Tibial artery (tissue), 4 donors: Measurements from ENCODE around the gene KEL.

Source experiments
- DNase-seq, 2 donors: peaks; one replicate each; pipeline ENCODE4 v3.0.0-alpha.2; 2019
- H3K27ac ChIP-seq, 2 donors: fragments of 200-600 bp; sonication (generic) in 1 of 2; 1 replicate in 1 of 2; 2 replicates in 1 of 2; pipeline ENCODE4 v1.5.1; 2018 to 2019; ENCODE audit warnings: mild to moderate bottlenecking in 1 of 2
- H3K27me3 ChIP-seq, 2 donors: fragments of 200-600 bp; sonication (generic) in 1 of 2; one replicate each; pipeline versions ENCODE4 v1.5.1 to v1.6.0; 2016 to 2019
- H3K36me3 ChIP-seq, 3 donors: fragments of 200-600 bp; sonication (generic) in 2 of 3; one replicate each; pipeline ENCODE4 v1.5.1; 2016 to 2019; ENCODE audit warnings: mild to moderate bottlenecking in 2 of 3
- H3K4me1 ChIP-seq, 4 donors: fragments of 200-600 bp; sonication (generic) in 2 of 4; 1 replicate in 3 of 4; 2 replicates in 1 of 4; pipeline ENCODE4 v1.5.1; 2016 to 2019
- H3K4me3 ChIP-seq, 2 donors: fragments of 200-600 bp; sonication (generic) in 1 of 2; 1 replicate in 1 of 2; 2 replicates in 1 of 2; pipeline ENCODE4 v1.5.1; 2018 to 2019; ENCODE audit warnings: mild to moderate bottlenecking in 2 of 2
- H3K9me3 ChIP-seq, 3 donors: fragments of 200-600 bp; sonication (generic) in 1 of 3; one replicate each; pipeline ENCODE4 v1.5.1; 2016 to 2019
- CTCF ChIP-seq, 2 experiments: fragments of 200-600 bp in 1 of 2; fragments of 450-650 bp in 1 of 2; IDR thresholded peaks; one replicate each; pipeline ENCODE4 v1.5.1; 2017 to 2019; ENCODE audit warnings: antibody characterized with exemption in 2 of 2, mild to moderate bottlenecking in 1 of 2, moderate library complexity in 1 of 2
- intact Hi-C: fragments of 100-400 bp; cut with DNase I; formaldehyde crosslinking; loops from one replicate; pipeline ENCODE4 v1.15.0; 2023; ENCODE audit warnings: low total_unique reads

The KEL gene

DNA sequence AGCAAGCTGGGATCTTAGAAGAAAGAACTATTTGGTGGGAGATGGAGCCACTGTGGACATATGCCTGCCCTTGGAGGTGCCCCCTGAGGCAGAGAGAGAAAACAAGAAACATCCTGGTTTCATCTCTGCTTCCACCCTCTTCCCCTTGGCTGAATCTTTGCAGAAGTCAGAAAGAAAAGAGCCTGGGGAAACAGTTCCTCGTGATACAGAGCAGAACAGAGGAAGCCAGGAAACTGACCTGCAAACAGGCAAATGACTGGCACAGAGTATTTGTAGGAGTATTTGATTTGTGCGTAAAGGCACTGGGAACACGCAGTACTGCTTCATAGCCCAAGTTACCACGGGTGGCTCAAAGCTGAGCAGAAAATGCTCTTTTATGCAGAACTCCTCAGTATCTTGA, 7.0 kb upstream of the KEL start:
- no peak overlapping the region for H3K4me3 ChIP-seq
- H3K27me3 ChIP-seq, result no peaks in the 10 kb centered on the region
- H3K27ac ChIP-seq, result no peak overlapping the region
- intact Hi-C loops, result no loop called here
- no peaks in the 10 kb centered on the region for H3K36me3 ChIP-seq
- DNase-seq, result no peak
- no peaks in the 10 kb centered on the region for H3K9me3 ChIP-seq
- no peaks in the 10 kb centered on the region for H3K4me1 ChIP-seq
- TF ChIP-seq CTCF (IDR thresholded peaks at IDR 0.05), result no peak

- TF ChIP-seq CTCF (IDR thresholded peaks at IDR 0.05), result no peak
- H3K27ac ChIP-seq, result no peak overlapping the region
Observed at GRCh38 chr7:142968229-142968628, 6.1 kb upstream of the KEL start.

DNA sequence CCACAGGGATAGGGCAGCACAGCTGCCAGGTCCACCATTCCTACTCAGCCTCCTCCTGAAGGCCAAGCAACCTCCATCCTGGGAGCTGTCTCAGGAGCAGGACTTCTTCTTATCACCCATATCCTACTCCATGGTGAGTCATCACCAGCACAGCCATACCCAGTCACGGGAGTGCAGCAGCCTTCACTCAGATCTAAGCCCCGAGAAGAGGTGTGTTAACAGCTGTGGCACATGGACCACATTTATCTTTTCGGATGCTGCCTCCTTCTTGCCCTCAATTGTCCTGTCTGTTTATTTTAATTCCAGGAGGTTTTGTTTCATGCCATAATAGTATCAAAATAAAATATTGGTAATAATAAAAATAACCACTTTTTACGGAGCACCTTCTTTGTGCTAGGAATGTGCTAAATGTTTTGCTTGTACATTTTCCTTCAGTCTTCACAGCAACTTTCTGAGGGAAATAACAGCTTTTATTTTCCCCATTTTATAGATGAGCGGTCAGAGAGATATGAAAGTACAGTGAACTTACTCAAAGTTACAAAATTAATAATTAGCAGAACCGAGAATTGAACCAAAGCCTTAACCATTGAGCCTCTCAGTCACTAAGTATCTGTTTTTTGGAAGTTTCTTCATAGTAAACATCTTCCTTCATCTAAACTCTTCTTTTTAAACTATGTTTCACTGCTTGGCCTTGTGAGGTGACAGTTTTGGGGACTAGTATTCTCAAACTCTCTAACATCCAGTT, 2.5 kb upstream of the KEL start:
- H3K36me3 ChIP-seq, result no peaks in the 10 kb centered on the region
- no peak overlapping the region for H3K27ac ChIP-seq
- no peak for DNase-seq
- TF ChIP-seq CTCF (IDR thresholded peaks at IDR 0.05), result no peak
- H3K9me3 ChIP-seq, result no peaks in the 10 kb centered on the region
- no peaks in the 10 kb centered on the region for H3K27me3 ChIP-seq
- intact Hi-C loops, result no loop called here
- no peaks in the 10 kb centered on the region for H3K4me1 ChIP-seq
- no peak overlapping the region for H3K4me3 ChIP-seq

More at GRCh38 chr7:142968229-142968628, 6.1 kb upstream of the KEL start:
- DNase-seq, result no peak
- no peak overlapping the region for H3K4me3 ChIP-seq
- no peaks in the 10 kb centered on the region for H3K9me3 ChIP-seq
- intact Hi-C loops, result no loop called here
- H3K4me1 ChIP-seq, result no peaks in the 10 kb centered on the region
- H3K36me3 ChIP-seq, result no peaks in the 10 kb centered on the region
- no peaks in the 10 kb centered on the region for H3K27me3 ChIP-seq

GRCh38 chr7:142963993-142964392, 1.8 kb upstream of the KEL start:
- intact Hi-C loops, result no loop called here
- Histone ChIP-seq H3K27ac (no peak overlapping the region), H3K4me3 (no peak overlapping the region), H3K27me3 (no peaks in the 10 kb centered on the region), H3K4me1 (no peaks in the 10 kb centered on the region), H3K9me3 (no peaks in the 10 kb centered on the region), H3K36me3 (no peaks in the 10 kb centered on the region)
- no peak for TF ChIP-seq CTCF (IDR thresholded peaks at IDR 0.05)
- no peak for DNase-seq

DNA sequence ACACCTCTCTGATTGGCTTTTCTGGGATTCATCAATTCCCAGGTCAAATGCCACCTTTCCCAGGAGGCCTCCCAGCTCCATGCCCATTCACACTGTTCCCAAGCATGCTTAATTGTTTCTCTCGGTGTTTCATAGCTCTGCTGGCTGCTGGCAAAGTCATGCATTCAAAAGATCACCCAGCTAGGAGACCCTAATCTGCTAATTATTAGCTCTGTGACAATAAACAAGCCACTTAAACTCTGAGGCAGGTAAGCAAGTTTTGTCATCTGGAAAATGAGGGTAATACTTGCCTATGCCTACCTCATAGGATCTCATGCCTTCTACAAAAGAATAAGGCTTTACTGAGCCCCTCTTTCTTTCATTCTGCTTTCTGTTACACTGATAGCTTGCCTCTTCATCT, 828 bp upstream of the KEL start:
- H3K27ac ChIP-seq, result no peak overlapping the region
- H3K4me3 ChIP-seq, result no peak overlapping the region
- H3K27me3 ChIP-seq, result no peaks in the 10 kb centered on the region
- TF ChIP-seq CTCF (IDR thresholded peaks at IDR 0.05), result no peak
- no peaks in the 10 kb centered on the region for H3K4me1 ChIP-seq
- no peak for DNase-seq
- no peaks in the 10 kb centered on the region for H3K36me3 ChIP-seq
- intact Hi-C loops, result no loop called here
- no peaks in the 10 kb centered on the region for H3K9me3 ChIP-seq

- Histone ChIP-seq H3K4me1 (no peaks in the 10 kb centered on the region), H3K36me3 (no peaks in the 10 kb centered on the region), H3K27ac (no peak overlapping the region), H3K27me3 (no peaks in the 10 kb centered on the region), H3K9me3 (no peaks in the 10 kb centered on the region), H3K4me3 (no peak overlapping the region)
- no peak for TF ChIP-seq CTCF (IDR thresholded peaks at IDR 0.05)
- intact Hi-C loops, result no loop called here
- DNase-seq, result no peak
Observed at GRCh38 chr7:142961595-142961972, 579 bp downstream of the KEL start.
